ENCODE data around the gene LKAAEAR1. TPM values are rescaled to one million over a fixed set of nuclear protein-coding genes. Genes with fewer than 3 reads are reported as not detected.
"Not testable (repeated sequence)": the region's sequence is repeated elsewhere in the genome, so short reads cannot be mapped to it uniquely, and the experiment has no call there.

LKAAEAR1 gene
- polyA plus RNA-seq, 1 experiment: not detected

DNA sequence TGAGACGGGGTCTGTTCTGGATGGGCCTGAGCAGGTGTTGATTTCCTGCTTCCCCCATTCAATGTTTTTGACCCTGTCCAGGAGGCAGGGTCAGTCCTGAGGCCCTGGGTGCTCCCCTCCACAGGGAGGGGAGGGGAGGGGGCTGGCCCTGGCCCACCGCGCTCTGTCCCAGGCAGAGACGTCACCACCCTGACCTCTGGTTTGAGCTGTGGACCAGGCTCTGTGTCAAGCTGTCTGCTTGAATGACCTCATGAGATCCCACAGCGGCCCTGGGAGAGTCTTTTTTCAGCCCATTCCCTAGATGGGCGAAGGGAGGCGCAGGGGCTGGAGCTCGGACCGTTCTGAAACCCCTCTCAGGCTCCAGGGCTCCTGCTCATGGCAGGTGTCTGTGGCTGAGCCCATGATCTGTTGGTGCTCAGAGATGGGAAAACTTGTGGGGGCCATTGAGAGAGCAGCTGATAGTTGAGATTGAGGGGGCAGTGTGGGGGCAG, 8.9 kb upstream of the LKAAEAR1 start:
- CTCF ChIA-PET: interaction anchor here (0.6 to 1.9 kb wide), 2 partner anchors 10 to 27 kb away, joined by 4 to 6 read pairs; no protein-coding TSS in a partner anchor
- no peak for DNase-seq (ENCODE audit: low read depth)
- no peak for TF ChIP-seq CTCF (IDR thresholded peaks at IDR 0.05; ENCODE audit: insufficient read depth, low read depth, low read length)
- POLR2A ChIA-PET: no interaction called here
- no peaks in the 10 kb centered on the region for H3K36me3 ChIP-seq (ENCODE audit: control insufficient read depth, insufficient read depth, low read length)
- H3K4me3 ChIP-seq (ENCODE audit: low read depth, low read length): no peak overlapping the region
- peaks cover 6% of the 10 kb centered on the region for H3K27me3 ChIP-seq (ENCODE audit: control insufficient read depth, insufficient read depth, low read length)

DNA sequence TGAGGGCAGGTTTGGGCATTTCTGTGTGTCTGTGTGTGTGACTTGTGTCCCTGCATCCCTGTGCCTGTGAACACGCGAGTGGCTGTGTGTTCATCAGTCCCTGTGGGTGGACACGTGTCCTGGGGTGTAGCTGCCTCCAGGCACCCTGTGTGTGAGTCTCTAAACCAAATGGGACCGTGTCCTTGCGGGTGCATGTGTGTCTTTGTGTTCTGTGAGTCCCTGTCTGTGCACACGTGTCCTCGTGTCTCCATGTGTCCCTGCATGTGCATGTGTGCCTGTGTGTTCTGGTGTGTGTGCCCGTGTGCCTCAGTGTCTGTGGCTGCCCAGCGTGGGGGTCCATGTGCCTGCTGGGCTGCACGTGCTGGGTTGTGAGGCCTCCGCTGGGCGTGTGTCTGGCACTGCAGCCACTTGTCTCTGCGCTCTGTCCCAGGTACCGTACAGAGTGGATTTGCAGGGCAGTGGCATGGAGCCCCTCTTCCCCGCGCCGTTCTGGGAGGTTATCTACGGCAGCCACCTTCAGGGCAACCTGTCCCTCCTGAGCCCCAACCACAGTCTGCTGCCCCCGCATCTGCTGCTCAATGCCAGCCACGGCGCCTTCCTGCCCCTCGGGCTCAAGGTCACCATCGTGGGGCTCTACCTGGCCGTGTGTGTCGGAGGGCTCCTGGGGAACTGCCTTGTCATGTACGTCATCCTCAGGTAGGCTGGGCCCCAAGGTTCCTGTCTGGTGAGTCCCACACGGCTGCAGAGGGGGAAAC, 8.2 kb upstream of the LKAAEAR1 start:
- TF ChIP-seq CTCF (IDR thresholded peaks at IDR 0.05; ENCODE audit: insufficient read depth, low read depth, low read length): no peak
- no peak overlapping the region for H3K4me3 ChIP-seq (ENCODE audit: low read depth, low read length)
- no peak for DNase-seq (ENCODE audit: low read depth)
- H3K27me3 ChIP-seq (ENCODE audit: control insufficient read depth, insufficient read depth, low read length): peaks cover 6% of the 10 kb centered on the region
- CTCF ChIA-PET: interaction anchor here (1.0 to 1.9 kb wide), 3 partner anchors 9 to 27 kb away, joined by 4 to 7 read pairs (median 6); no protein-coding TSS in a partner anchor
- H3K36me3 ChIP-seq (ENCODE audit: control insufficient read depth, insufficient read depth, low read length): no peaks in the 10 kb centered on the region
- POLR2A ChIA-PET: no interaction called here

- no peaks in the 10 kb centered on the region for H3K36me3 ChIP-seq (ENCODE audit: control insufficient read depth, insufficient read depth, low read length)
- ChIA-PET POLR2A (no interaction called here), CTCF (interaction anchor here (1.0 to 1.9 kb wide), 3 partner anchors 8 to 28 kb away, joined by 4 to 7 read pairs (median 6); no protein-coding TSS in a partner anchor)
- TF ChIP-seq CTCF (IDR thresholded peaks at IDR 0.05; ENCODE audit: insufficient read depth, low read depth, low read length): no peak
- H3K27me3 ChIP-seq (ENCODE audit: control insufficient read depth, insufficient read depth, low read length): peaks cover 7% of the 10 kb centered on the region
- H3K4me3 ChIP-seq (ENCODE audit: low read depth, low read length): no peak overlapping the region
- no peak for DNase-seq (ENCODE audit: low read depth)
Measured at GRCh38 chr20:64091770-64092169, 7.6 kb upstream of the LKAAEAR1 start.

- peaks cover 9% of the 10 kb centered on the region for H3K27me3 ChIP-seq (ENCODE audit: control insufficient read depth, insufficient read depth, low read length)
- ChIA-PET CTCF (interaction anchor here (1.0 to 1.8 kb wide), 2 partner anchors 11 to 29 kb away, joined by 4 to 7 read pairs; no protein-coding TSS in a partner anchor), POLR2A (no interaction called here)
- TF ChIP-seq CTCF (IDR thresholded peaks at IDR 0.05; ENCODE audit: insufficient read depth, low read depth, low read length): no peak
- H3K36me3 ChIP-seq (ENCODE audit: control insufficient read depth, insufficient read depth, low read length): no peaks in the 10 kb centered on the region
- no peak overlapping the region for H3K4me3 ChIP-seq (ENCODE audit: low read depth, low read length)
- DNase-seq (ENCODE audit: low read depth): no peak
Measured at GRCh38 chr20:64091340-64091739, 7.1 kb upstream of the LKAAEAR1 start.

DNA sequence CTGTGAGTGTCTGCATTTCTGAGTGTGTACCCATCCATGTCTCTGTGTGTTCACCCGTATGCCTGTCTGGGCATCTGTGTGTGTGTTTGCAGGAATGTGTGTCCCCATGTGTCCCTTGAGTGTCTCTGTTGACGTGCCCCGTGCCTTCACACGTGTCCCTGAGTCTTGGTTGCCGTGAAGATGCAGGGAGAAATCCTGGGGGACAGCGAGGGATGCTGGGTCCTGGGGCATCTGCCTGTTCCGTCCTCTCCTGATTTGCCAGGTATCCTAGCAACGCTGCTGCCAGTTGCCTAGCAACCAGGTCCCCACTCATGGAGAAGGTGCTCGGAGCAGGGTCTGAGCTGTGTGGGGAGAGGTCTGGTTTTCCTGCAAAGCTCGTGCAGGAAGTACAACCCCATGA, 6.0 kb upstream of the LKAAEAR1 start:
- Histone ChIP-seq H3K4me3 (ENCODE audit: low read depth, low read length) (no peak overlapping the region), H3K36me3 (ENCODE audit: control insufficient read depth, insufficient read depth, low read length) (no peaks in the 10 kb centered on the region), H3K27me3 (ENCODE audit: control insufficient read depth, insufficient read depth, low read length) (peaks cover 17% of the 10 kb centered on the region)
- CTCF ChIA-PET: no interaction called here
- no peak for DNase-seq (ENCODE audit: low read depth)
- TF ChIP-seq CTCF (IDR thresholded peaks at IDR 0.05; ENCODE audit: insufficient read depth, low read depth, low read length): no peak
- POLR2A ChIA-PET: no interaction called here

- DNase-seq (ENCODE audit: low read depth); H3K36me3 ChIP-seq (ENCODE audit: control insufficient read depth, insufficient read depth, low read length); POLR2A ChIA-PET; H3K4me3 ChIP-seq (ENCODE audit: low read depth, low read length); CTCF ChIA-PET: not testable (repeated sequence)
- peaks cover 27% of the 10 kb centered on the region for H3K27me3 ChIP-seq (ENCODE audit: control insufficient read depth, insufficient read depth, low read length)
Measured at GRCh38 chr20:64088586-64088985, 4.4 kb upstream of the LKAAEAR1 start.

GRCh38 chr20:64087226-64087825, 3.1 kb upstream of the LKAAEAR1 start:
- H3K27me3 ChIP-seq (ENCODE audit: control insufficient read depth, insufficient read depth, low read length): peaks cover 25% of the 10 kb centered on the region
- H3K4me3 ChIP-seq (ENCODE audit: low read depth, low read length); POLR2A ChIA-PET; DNase-seq (ENCODE audit: low read depth); H3K36me3 ChIP-seq (ENCODE audit: control insufficient read depth, insufficient read depth, low read length): not testable (repeated sequence)
- CTCF ChIA-PET: interaction anchor here (0.6 to 2.2 kb wide), 2 partner anchors 33 to 48 kb away, joined by 3 to 9 read pairs; no protein-coding TSS in a partner anchor
